HFFc6 (cell line): ENCODE data around the gene RAB35. TPM values are rescaled to one million over a fixed set of nuclear protein-coding genes. Genes with fewer than 3 reads are reported as not detected.

Experiments used
- DNase-seq: peaks from one replicate; pipeline ENCODE4 v3.0.0-alpha.2; 2018
- H3K27ac Mint-ChIP-seq: 2 replicates; pipeline ENCODE4 v1.8.0; 2020; ENCODE audit warnings: mild to moderate bottlenecking, mixed read lengths
- H3K27me3 Mint-ChIP-seq: 2 replicates; pipeline ENCODE4 v1.8.0; 2021; ENCODE audit warnings: mild to moderate bottlenecking, moderate library complexity, mixed read lengths; ENCODE audit not compliant: insufficient read depth
- H3K36me3 Mint-ChIP-seq: 2 replicates; pipeline ENCODE4 v1.8.0; 2021; ENCODE audit warnings: low read depth, mixed read lengths
- H3K4me1 Mint-ChIP-seq: 2 replicates; pipeline ENCODE4 v1.8.0; 2020; ENCODE audit warnings: low read depth, mixed read lengths
- H3K4me3 Mint-ChIP-seq: 2 replicates; pipeline ENCODE4 v1.8.0; 2020; ENCODE audit warnings: mild to moderate bottlenecking, moderate library complexity, mixed read lengths
- H3K9me3 Mint-ChIP-seq: 2 replicates; pipeline ENCODE4 v1.8.0; 2020; ENCODE audit warnings: mild to moderate bottlenecking, mixed read lengths
- CTCF ChIP-seq: fragments of 200-600 bp; sonication (generic); IDR thresholded peaks from 2 replicates; pipeline ENCODE4 v1.5.0; 2021; ENCODE audit warnings: antibody characterized with exemption, mild to moderate bottlenecking
- total RNA-seq, 6 experiments: library from RNA; stranded (reverse); fragmentation: NEBNext Ultra II Directional; extraction: Animal tissue kit (Norgen Biotek cat#: 25700); gene quantifications; 2 replicates in 1 of 6; 3 replicates in 5 of 6; pipeline ENCODE4 v1.2.3, GENCODE V29; 2021

RAB35 gene
- total RNA-seq, 6 experiments from 2014 or later = 50.5 to 62.0 (median 55.3) TPM

GRCh38 chr12:120099738-120100137, 16.8 kb downstream of the RAB35 start:
- H3K4me3 Mint-ChIP-seq = no peak overlapping the region
- H3K27ac Mint-ChIP-seq = no peak overlapping the region
- no peaks in the 10 kb centered on the region for H3K9me3 Mint-ChIP-seq
- TF ChIP-seq CTCF = no peak
- H3K4me1 Mint-ChIP-seq = peaks cover 1% of the 10 kb centered on the region; the same call in 1 of the 2 replicates
- H3K27me3 Mint-ChIP-seq = no peaks in the 10 kb centered on the region
- H3K36me3 Mint-ChIP-seq = no peaks in the 10 kb centered on the region
- DNase-seq = no peak

- DNase-seq = no peak
- Mint-ChIP-seq H3K4me1 (no peaks in the 10 kb centered on the region), H3K27ac (no peak overlapping the region), H3K27me3 (no peaks in the 10 kb centered on the region), H3K36me3 (no peaks in the 10 kb centered on the region), H3K9me3 (no peaks in the 10 kb centered on the region), H3K4me3 (no peak overlapping the region)
- no peak for TF ChIP-seq CTCF
These were observed 17.6 kb downstream of the RAB35 start for GRCh38 chr12:120098756-120099470.

- Mint-ChIP-seq H3K27me3 (peaks cover 2% of the 10 kb centered on the region; the same call in 1 of the 2 replicates), H3K9me3 (no peaks in the 10 kb centered on the region), H3K4me3 (no peak overlapping the region), H3K36me3 (no peaks in the 10 kb centered on the region), H3K4me1 (no peaks in the 10 kb centered on the region), H3K27ac (no peak overlapping the region)
- no peak for DNase-seq
- no peak for TF ChIP-seq CTCF
These were observed 19.8 kb downstream of the RAB35 start for GRCh38 chr12:120096671-120097202.

- no peak for TF ChIP-seq CTCF
- Mint-ChIP-seq H3K4me1 (no peaks in the 10 kb centered on the region), H3K9me3 (no peaks in the 10 kb centered on the region), H3K36me3 (peaks cover 8% of the 10 kb centered on the region), H3K27me3 (peaks cover 2% of the 10 kb centered on the region; the same call in 1 of the 2 replicates), H3K4me3 (no peak overlapping the region), H3K27ac (no peak overlapping the region)
- DNase-seq = no peak
These were observed 20.8 kb downstream of the RAB35 start for GRCh38 chr12:120095736-120096135.

DNA sequence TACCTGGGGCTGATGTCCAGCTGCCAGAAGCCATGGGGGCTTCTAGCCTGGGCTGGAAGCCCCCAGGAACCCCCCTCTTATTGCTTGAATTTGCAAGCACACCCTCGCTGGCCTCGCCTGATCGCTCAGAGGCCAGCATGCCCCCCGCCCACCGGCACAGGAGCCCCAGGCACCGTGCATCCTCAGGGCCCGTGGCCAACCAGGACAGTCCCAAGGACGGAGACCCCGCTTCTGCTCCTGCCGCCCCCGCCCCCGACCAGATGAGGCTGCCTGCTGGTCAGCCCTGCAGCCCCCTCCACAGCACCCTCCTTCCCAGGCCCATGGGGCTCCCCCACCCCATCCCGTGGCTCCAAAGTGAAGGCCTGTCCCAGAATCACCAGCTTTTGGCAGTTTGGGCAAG, 21.2 kb downstream of the RAB35 start:
- H3K4me3 Mint-ChIP-seq = no peak overlapping the region
- H3K36me3 Mint-ChIP-seq = peaks cover 8% of the 10 kb centered on the region
- no peaks in the 10 kb centered on the region for H3K9me3 Mint-ChIP-seq
- no peak for DNase-seq
- peaks cover 2% of the 10 kb centered on the region; the same call in 1 of the 2 replicates for H3K27me3 Mint-ChIP-seq
- H3K4me1 Mint-ChIP-seq = no peaks in the 10 kb centered on the region
- TF ChIP-seq CTCF = no peak
- H3K27ac Mint-ChIP-seq = no peak overlapping the region
